Retinal pigment epithelial cell (primary cell): ENCODE results near the gene GALK1.
A peak's percentile ranks its signal among the peaks of the same experiment; 100 is the strongest.

ENCODE experiments used
- DNase-seq: peaks from one replicate; pipeline ENCODE4 v3.0.0-alpha.2; 2010; ENCODE audit warnings: low read depth
- H3K4me3 ChIP-seq: 2 replicates; pipeline ENCODE4 v1.5.1; 2011; ENCODE audit warnings: mild to moderate bottlenecking, low read length, control low read depth, moderate library complexity
- CTCF ChIP-seq: conservative IDR thresholded peaks from 2 replicates; pipeline ENCODE4 v1.5.1; 2011; ENCODE audit warnings: low read depth, low read length, control low read depth, inconsistent platforms

GALK1 gene

GRCh38 chr17:75809631-75810111 lies 44.7 kb upstream of the GALK1 start:
- TF ChIP-seq CTCF = no peak
- no peak for DNase-seq
- no peak overlapping the region for H3K4me3 ChIP-seq

GRCh38 chr17:75808905-75809621 lies 44.1 kb upstream of the GALK1 start:
- DNase-seq = peak; percentile 96

GRCh38 chr17:75808549-75808904 lies 43.5 kb upstream of the GALK1 start:
- TF ChIP-seq CTCF = no peak
- H3K4me3 ChIP-seq = no peak overlapping the region
- no peak for DNase-seq

More at GRCh38 chr17:75808905-75809621, 44.1 kb upstream of the GALK1 start:
- TF ChIP-seq CTCF = peak; percentile 17
- H3K4me3 ChIP-seq = no peak overlapping the region

GRCh38 chr17:75807861-75808260 lies 42.9 kb upstream of the GALK1 start:
- no peak for DNase-seq
- TF ChIP-seq CTCF = no peak
- no peak overlapping the region for H3K4me3 ChIP-seq

- no peak for TF ChIP-seq CTCF
- no peak for DNase-seq
- no peak overlapping the region for H3K4me3 ChIP-seq
Measured at GRCh38 chr17:75806822-75807500, 42.0 kb upstream of the GALK1 start.

GRCh38 chr17:75803883-75804282 lies 38.9 kb upstream of the GALK1 start:
- no peak overlapping the region for H3K4me3 ChIP-seq
- TF ChIP-seq CTCF = no peak
- DNase-seq = no peak

- TF ChIP-seq CTCF = no peak
- H3K4me3 ChIP-seq = no peak overlapping the region
- no peak for DNase-seq
Measured at GRCh38 chr17:75799402-75799801, 34.4 kb upstream of the GALK1 start.
